Renal pelvis (tissue), 4 donors: ENCODE measurements around the gene SLAIN2. TPM values are rescaled to one million over a fixed set of nuclear protein-coding genes. Genes with fewer than 3 reads are reported as not detected.

Experiments
- DNase-seq: peaks from one replicate; pipeline ENCODE4 v3.0.0-alpha.2; 2013
- polyA plus RNA-seq, 3 donors: library from polyadenylated mRNA; unstranded; fragments of 120-200 nt; gene quantifications; one replicate each; pipeline ENCODE4 v1.2.1, GENCODE V29; 2013; ENCODE audit not compliant: insufficient read length in 3 of 3

Gene SLAIN2
- polyA plus RNA-seq, 3 donors, result 56.9 to 69.3 (median 59.9) TPM

GRCh38 chr4:48331577-48332330 is 9.6 kb upstream of the SLAIN2 start:
- DNase-seq, result no peak

GRCh38 chr4:48332661-48333060 is 8.7 kb upstream of the SLAIN2 start:
- DNase-seq, result no peak

- peak; percentile 52 for DNase-seq
These were observed 7.7 kb upstream of the SLAIN2 start for GRCh38 chr4:48333587-48333986.

DNA sequence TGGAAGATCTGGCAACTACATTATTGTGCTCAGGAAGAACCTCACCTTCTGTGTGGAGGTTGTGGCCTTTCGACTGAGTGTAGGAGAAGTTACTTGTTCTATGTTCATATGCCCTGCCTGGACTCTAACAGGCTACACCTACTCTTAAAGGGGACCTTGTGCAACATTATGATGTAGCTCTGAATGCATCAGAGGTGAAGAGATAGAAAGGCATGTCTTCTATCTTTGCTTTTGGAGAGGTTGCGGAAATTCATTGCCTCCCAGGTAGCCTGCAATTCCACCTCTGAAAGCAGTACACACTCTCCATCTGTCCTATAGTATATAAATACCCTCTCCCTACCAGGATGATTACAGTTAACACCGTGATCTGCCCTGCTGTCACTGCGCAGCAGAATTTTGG is 7.1 kb upstream of the SLAIN2 start:
- no peak for DNase-seq

DNA sequence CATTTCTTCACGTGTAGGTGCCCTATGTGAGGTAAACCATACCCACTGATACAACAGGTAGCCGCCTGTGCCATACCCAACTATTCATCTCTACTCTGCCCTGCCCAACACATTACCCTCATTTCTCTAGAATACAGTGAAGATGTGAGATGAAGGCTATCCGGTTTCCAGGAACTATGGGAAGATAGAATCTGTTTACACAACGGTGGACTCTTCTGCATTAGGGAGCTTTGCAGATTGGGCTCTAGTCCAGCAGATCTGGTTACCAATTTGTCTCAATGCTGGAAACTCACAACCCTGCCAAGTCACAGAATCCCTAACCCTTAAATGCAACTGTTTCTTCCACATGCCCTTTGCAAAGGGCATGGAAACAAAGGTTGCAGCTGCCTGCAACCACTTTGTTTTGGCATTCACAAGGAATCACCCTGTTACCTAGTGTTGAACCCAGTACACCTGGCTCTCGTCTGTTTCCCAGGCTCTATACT is 6.4 kb upstream of the SLAIN2 start:
- no peak for DNase-seq

- no peak for DNase-seq
These were observed 5.0 kb upstream of the SLAIN2 start for GRCh38 chr4:48336146-48336870.

- DNase-seq, result no peak
These were observed 3.6 kb upstream of the SLAIN2 start for GRCh38 chr4:48337731-48338130.

DNA sequence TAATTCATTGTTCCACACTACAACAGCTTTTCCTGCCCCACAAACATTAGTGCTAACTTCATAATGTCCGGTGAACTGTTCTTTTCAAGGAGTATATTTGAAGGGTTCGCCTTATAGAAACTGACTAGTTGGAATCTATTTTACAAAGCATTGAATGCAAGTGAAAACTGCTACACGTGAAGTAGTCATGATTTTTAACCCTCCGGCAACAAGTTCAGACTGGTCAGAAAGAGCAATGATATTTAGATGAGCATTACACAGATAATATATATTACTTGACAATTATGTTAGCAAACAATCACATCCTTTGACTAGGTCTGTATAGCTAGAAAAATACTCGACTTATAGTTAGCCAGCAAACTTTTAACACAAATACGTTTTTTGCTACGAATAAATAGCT is 1.7 kb upstream of the SLAIN2 start:
- DNase-seq, result no peak

DNA sequence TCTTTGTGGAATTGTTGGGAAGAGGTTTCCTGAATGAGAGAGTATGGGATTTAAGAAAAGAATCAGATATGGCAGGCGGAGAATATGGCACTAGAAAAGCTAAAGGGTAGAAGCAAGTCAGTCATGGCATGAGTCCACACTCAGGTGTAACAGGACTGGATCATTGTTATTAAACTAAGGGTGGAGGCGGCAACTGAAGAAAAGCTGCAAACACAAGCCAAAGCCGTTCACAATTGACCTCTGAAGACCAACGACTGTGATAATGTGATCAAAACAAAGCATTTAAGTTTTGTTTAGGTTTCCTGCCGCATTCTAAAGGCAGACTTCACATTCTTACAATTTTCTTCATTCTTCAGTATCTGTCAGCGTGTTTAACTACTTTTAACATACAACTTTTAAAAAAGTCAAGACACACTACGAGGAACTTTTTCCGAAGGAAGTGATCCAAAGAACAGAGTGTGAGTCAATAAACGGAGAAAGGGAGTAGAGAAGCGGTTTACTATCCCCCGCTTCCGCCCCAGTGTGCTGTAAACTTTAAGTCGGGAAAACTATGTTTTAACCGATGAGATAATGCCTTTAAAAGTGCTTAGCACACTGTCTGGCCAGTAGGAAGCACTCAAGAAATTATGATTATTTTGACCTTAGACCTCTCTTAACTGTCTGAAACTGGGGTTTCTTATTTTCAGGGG is 909 bp upstream of the SLAIN2 start:
- peak; percentile 52 for DNase-seq

GRCh38 chr4:48341776-48342605 is 662 bp downstream of the SLAIN2 start:
- peak; percentile 56 for DNase-seq

GRCh38 chr4:48342606-48342880 is 1.2 kb downstream of the SLAIN2 start:
- DNase-seq, result no peak

DNA sequence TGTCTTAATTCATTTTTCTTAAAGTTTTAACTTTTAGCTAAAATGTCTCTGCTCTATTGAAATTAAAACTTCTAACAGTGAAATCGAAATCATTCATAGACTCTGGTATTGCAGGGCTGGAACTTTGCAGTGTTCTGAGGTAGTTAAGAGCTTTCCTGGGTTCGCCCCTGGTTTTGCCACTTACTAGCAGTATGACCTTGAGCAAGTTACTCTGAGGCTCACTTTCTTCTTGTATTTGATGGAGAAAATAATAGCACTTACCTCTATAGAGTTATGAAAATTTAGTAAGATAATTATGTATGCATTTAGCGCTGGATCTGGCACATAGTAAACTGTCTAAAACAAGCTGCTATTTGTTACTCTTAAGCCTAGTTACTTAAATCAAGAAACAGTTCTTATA is 1.7 kb downstream of the SLAIN2 start:
- DNase-seq, result no peak

DNA sequence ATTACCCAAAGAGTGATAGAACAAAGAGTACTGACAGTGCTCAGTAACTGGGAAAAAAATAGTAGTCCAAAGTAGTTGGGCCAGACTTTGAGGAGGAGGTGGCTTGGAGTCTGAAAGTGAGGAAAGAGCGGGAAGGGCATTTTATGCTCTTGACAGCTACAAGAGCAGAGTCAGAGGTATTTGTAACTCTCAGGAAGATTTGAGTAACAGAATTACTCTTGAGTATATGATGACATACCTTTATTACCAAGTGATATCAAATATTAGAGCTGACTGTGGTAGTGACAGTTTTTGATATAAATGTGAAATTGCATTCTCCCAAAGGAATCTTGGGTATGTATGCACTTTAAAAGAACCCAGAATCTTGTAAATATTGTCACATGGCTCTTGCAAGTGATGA is 2.2 kb downstream of the SLAIN2 start:
- DNase-seq, result no peak

DNA sequence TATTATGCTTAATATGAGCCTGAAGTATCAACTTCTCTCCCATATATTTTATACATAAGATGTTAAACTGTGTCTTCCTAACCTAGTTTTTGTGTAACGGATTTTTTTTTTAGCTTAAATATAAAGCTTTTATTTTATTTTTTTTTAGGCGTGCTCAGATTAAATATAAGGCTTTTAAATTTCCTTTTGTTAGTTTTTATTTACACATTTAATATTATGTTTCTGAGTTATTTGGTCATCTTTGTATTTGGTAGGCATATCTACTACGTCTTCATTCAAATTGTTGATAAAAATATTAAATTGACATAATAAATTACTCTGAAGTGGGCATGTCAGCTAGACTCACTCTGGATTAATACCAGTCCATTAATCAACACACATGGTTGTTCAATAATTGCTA is 4.2 kb downstream of the SLAIN2 start:
- no peak for DNase-seq

DNA sequence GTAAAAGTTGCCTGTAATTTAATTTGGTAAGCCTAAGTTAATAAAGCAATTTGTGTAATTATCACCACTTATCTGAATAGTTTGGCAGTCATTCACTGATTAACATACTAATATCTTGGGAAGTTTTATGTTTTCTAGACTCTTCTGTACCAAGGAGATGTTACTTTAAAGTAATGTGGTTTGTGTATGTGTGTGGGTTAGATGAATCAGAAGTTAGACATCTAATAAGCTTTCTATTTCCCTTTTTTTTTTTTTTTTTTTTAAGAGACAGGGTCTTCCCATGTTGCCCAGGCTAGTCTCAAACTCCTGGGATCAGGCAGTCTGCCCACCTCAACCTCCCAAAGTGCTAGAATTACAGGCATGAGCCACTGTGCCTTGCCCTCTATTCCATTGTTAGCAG is 5.3 kb downstream of the SLAIN2 start:
- no peak for DNase-seq

DNA sequence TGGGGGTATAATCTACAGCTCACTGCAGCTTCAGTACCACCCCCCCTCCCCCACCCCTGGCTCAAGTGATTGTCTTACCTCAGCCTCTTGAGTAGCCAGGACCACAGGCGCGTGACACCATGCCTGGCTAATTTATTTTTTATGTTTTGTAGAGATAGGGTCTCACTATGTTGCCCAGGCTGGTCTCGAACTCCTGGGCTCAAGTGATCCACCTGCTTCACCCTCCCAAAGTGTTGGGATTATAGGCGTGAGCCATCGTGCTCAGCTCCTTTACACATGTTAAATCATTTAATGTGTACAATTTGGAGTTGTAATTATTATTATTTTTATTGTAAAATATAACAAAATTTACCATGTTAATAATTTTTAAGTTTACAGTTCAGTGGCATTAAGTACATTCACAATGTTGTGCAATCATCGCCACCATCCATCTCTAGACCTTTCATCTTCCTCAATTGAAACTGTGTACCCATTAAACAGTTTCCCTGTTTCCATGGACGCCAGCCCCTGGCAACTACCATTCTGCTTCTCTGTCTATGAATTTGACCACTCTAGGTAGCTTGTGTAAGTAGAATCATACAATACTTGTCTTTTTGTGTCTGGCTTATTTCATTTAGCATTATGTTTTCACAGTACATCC is 6.1 kb downstream of the SLAIN2 start:
- DNase-seq, result no peak

DNA sequence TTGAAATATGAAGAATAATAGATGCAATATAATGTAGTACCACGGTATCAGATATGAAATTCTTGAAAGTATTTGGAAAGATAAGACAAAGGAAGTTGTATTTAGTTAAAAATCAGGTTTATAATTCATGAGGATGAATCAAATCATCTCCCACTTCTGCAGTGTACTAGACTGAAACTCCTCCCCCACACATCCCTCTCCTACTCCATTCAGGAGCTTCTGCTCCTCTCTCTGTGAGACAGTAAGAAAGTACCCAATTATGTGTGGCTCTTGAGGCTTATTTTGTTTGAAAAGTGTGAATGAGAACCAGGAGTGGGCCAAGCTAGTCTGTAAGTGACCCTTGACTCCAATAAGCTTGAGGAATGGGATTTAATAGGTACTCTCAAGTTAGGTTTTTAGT is 9.5 kb downstream of the SLAIN2 start:
- no peak for DNase-seq

- DNase-seq, result no peak
These were observed 11.5 kb downstream of the SLAIN2 start for GRCh38 chr4:48352793-48353192.

GRCh38 chr4:48356355-48356754 is 15.0 kb downstream of the SLAIN2 start:
- no peak for DNase-seq

- DNase-seq, result no peak
These were observed 19.1 kb downstream of the SLAIN2 start for GRCh38 chr4:48360285-48361011.

GRCh38 chr4:48361012-48361400 is 19.7 kb downstream of the SLAIN2 start:
- no peak for DNase-seq
